HG02970 (cell line): ENCODE data around the gene TRIM49.
"Not testable (repeated sequence)": the region's sequence is repeated elsewhere in the genome, so short reads cannot be mapped to it uniquely, and the experiment has no call there.

Experiments
- ATAC-seq: cut with Tn5 transposase; IDR thresholded peaks from one replicate; pipeline ENCODE4 v1.9.1; 2021; ENCODE audit warnings: mild to moderate bottlenecking, moderate library complexity, moderate number of reproducible peaks; ENCODE audit not compliant: unreplicated experiment, low FRiP score

TRIM49 gene, protein sequence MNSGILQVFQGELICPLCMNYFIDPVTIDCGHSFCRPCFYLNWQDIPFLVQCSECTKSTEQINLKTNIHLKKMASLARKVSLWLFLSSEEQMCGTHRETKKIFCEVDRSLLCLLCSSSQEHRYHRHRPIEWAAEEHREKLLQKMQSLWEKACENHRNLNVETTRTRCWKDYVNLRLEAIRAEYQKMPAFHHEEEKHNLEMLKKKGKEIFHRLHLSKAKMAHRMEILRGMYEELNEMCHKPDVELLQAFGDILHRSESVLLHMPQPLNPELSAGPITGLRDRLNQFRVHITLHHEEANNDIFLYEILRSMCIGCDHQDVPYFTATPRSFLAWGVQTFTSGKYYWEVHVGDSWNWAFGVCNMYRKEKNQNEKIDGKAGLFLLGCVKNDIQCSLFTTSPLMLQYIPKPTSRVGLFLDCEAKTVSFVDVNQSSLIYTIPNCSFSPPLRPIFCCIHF

DNA sequence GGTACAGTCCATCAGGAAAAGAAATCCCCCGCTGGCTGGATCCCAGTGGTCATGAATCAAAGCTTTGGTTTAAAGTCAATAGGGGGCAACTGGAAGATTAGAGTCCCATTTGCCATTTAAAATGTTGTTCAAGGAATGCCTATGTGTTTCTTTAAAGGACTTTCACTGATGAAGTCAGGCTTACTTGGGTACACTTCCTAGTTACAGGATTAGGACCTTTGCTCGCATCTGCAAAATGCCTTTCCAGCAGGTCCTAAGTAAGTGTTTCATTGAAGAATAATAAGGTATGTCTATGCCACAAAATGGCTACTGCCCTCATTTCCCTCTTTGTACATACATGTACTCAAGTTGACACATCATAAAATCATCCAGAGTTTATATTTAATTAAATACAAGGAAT is at the start of gene TRIM49:
Gene TRIM49 (minus strand): TSS at position 101 of the 400 bp plus-strand sequence. CDS start 4,106 bp downstream, outside the sequence.
- ATAC-seq: not testable (repeated sequence)

DNA sequence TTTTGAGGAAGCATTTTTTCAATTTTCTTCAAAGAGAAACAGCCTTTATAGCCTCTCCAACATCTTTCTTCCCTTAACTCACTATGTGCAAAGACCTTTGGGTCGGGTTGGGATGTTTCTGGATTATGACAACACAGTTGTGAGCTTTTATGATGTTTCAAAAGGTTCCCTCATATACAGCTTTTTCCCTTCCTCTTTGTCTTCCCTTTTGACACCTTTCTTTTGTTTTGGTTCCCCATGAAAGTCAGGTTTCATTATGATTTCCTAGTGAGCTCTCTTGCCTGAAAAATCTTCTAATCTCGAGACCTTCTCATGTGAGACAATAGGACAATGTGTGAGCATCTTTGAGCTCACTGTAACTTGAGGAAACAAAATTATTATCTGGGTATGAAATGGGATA is 18.3 kb upstream of the TRIM49 start:
- ATAC-seq: not testable (repeated sequence)

DNA sequence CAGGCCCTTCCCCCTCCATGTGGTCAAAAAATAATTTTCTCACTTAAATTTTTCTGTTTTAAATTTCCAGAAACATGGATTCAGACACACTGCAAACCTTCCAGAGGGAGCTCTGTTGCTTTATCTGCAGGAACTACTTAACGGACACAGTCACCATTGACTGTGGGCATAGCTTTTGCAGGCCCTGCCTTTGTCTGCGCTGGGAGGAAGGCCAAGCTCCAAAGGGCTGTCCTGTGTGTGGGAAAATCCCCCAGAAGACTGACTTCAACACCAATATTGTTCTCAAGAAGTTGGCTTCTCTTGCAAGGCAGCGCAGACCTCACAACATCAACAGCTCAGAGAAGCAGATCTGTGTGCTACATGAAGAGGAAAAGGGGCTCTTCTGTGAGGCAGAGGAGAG is 11.6 kb upstream of the TRIM49 start:
- ATAC-seq: not testable (repeated sequence)

DNA sequence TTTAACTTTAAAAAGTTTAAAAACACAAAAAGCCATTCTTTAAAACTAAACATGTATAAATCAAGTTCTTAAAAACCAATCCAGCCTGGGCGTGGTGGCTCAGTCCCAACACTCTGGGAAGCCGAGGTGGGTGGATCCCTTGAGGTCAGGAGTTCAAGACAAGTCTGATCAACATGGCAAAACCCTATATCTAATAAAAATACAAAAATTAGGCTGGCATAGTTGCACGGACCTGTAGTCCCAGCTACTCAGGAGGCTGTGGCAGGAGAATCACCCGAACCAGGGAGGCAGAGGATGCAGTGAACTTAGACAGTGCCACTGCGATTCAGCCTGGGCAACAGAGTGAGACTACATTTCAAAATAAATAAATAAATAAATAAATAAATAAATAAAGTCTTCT is 5.2 kb upstream of the TRIM49 start:
- ATAC-seq: not testable (repeated sequence)

DNA sequence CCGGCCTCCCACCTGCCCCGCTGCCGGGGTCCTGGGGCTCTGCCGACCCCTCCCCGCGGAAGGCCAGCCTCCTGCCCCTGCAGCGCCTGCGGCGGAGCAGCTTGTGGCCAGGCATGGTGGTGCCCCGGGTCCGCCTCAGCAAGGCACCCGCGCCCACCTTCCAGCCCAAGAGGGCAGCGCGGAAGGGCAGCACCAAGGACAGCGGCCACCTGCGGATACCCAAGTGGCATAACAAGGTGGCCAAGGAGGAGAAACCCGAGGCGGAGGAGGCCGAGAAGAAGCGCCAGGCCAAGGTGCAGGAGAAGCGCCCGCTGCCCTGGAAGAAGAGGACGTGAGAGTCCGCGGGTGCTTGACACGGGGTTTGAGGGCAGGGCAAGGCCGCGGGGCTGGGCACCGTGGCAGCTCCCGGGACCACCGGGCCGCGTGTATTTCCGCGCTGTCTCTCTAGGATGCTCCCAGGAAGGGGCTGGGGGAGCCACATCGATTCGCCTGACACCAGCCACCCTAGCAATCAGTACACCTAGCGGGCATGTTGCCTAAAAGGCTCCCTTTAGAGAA is 20.8 kb downstream of the TRIM49 start:
- not testable (repeated sequence) for ATAC-seq

DNA sequence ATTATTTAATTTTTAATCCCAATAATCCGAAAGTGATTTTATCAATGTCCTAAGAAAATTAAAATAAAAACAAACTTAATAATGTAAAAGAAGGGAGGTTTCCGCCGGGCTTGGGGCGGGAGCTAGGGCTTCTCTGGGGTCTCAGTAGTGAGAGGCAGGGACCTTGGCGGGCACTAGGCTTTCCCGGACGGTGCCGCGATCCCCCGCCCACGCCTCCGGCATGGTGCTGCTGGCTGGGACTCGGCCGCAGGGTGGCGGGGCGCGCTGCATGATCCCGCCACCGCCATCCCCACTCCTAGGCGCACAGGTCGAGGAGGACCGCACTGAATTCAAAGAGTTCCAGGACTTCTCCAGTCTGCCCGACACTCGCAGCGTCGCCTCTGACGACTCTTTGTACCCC is 22.6 kb downstream of the TRIM49 start:
- not testable (repeated sequence) for ATAC-seq

DNA sequence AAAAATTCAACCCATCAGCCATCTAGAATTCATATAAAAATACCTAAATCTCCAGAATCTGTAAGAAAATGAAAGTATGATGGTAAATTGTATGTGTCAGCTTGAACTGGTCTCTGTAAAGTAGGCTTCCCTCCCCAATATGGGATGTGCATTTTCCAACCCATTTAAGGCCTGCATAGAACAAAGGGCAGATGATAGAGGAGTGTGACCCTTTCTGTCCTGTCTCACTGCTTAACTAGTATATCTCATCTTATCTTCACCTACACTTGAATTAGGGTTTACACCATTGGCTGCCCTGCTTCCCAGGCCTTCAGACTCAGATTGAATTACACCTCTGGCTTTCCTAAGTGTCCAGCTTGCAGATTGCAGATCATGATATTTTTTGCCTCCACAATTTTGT is 57.6 kb downstream of the TRIM49 start:
- ATAC-seq: not testable (repeated sequence)
